ENCODE data around the gene GLIS1. TPM values are rescaled to one million over a fixed set of nuclear protein-coding genes. Genes with fewer than 3 reads are reported as not detected.

GLIS1 gene
- total and polyA plus RNA-seq, 2 experiments from 2014 or later = 0.13 to 1.3 TPM

- WGBS (ENCODE audit: low lambda C conversion rate, missing lambda C conversion rate) = 46% methylated on average over 4 of the region's 4 CpGs
- no peak for TF ChIP-seq EZH2phosphoT487 (IDR thresholded peaks at IDR 0.05; ENCODE audit: low read depth, severe bottlenecking, unreplicated experiment)
- no peak for TF ChIP-seq CTCF (IDR thresholded peaks at IDR 0.05; ENCODE audit: poor library complexity)
- TF ChIP-seq EZH2 (IDR thresholded peaks at IDR 0.05; ENCODE audit: borderline replicate concordance) = no peak
- no peaks in the 10 kb centered on the region for H4K20me1 ChIP-seq (ENCODE audit: insufficient read depth, poor library complexity, severe bottlenecking)
Observed at GRCh38 chr1:53657531-53657805, 81.5 kb downstream of the GLIS1 start.

GRCh38 chr1:53656747-53657530 lies 82.0 kb downstream of the GLIS1 start:
- Histone ChIP-seq H4K20me1 (ENCODE audit: insufficient read depth, poor library complexity, severe bottlenecking) (no peaks in the 10 kb centered on the region), H3K27me3 (no peaks in the 10 kb centered on the region), H3K4me3 (no peak overlapping the region), H3K4me1 (ENCODE audit: insufficient read depth) (peaks cover 10% of the 10 kb centered on the region), H3K27ac (no peak overlapping the region), H3K9me3 (ENCODE audit: low read depth) (no peaks in the 10 kb centered on the region), H3K36me3 (replicated peaks; ENCODE audit: insufficient read depth, low read depth) (no peaks in the 10 kb centered on the region), H3K79me2 (no peaks in the 10 kb centered on the region), H2AFZ (no peak overlapping the region), H3K9me2 (replicated peaks; ENCODE audit: insufficient read depth) (no peaks in the 10 kb centered on the region), H3K4me2 (no peak overlapping the region)
- no peak for TF ChIP-seq EZH2phosphoT487 (IDR thresholded peaks at IDR 0.05; ENCODE audit: low read depth, severe bottlenecking, unreplicated experiment)
- no peak for TF ChIP-seq EZH2 (IDR thresholded peaks at IDR 0.05; ENCODE audit: borderline replicate concordance)
- TF ChIP-seq CTCF (IDR thresholded peaks at IDR 0.05; ENCODE audit: poor library complexity) = no peak
- no peak for DNase-seq (ENCODE audit: low spot score)
- 79% methylated on average over 11 of the region's 11 CpGs for WGBS (ENCODE audit: low lambda C conversion rate, missing lambda C conversion rate)

More at GRCh38 chr1:53657531-53657805, 81.5 kb downstream of the GLIS1 start:
- H3K9me3 ChIP-seq (ENCODE audit: low read depth) = no peaks in the 10 kb centered on the region
- no peak for DNase-seq (ENCODE audit: low spot score)
- no peak overlapping the region for H3K27ac ChIP-seq
- H3K27me3 ChIP-seq = no peaks in the 10 kb centered on the region
- H3K9me2 ChIP-seq (replicated peaks; ENCODE audit: insufficient read depth) = no peaks in the 10 kb centered on the region
- H3K79me2 ChIP-seq = no peaks in the 10 kb centered on the region
- no peak overlapping the region for H2AFZ ChIP-seq
- no peaks in the 10 kb centered on the region for H3K36me3 ChIP-seq (replicated peaks; ENCODE audit: insufficient read depth, low read depth)
- peaks cover 10% of the 10 kb centered on the region for H3K4me1 ChIP-seq (ENCODE audit: insufficient read depth)
- no peak overlapping the region for H3K4me2 ChIP-seq
- no peak overlapping the region for H3K4me3 ChIP-seq

GRCh38 chr1:53655931-53656746 lies 82.8 kb downstream of the GLIS1 start:
- 49% methylated on average over 10 of the region's 10 CpGs for WGBS (ENCODE audit: low lambda C conversion rate, missing lambda C conversion rate)
- H3K9me2 ChIP-seq (replicated peaks; ENCODE audit: insufficient read depth) = no peaks in the 10 kb centered on the region
- no peaks in the 10 kb centered on the region for H3K9me3 ChIP-seq (ENCODE audit: low read depth)
- H3K27ac ChIP-seq = no peak overlapping the region
- H4K20me1 ChIP-seq (ENCODE audit: insufficient read depth, poor library complexity, severe bottlenecking) = no peaks in the 10 kb centered on the region
- H3K79me2 ChIP-seq = no peaks in the 10 kb centered on the region
- H3K27me3 ChIP-seq = no peaks in the 10 kb centered on the region
- TF ChIP-seq EZH2 (IDR thresholded peaks at IDR 0.05; ENCODE audit: borderline replicate concordance) (no peak), EZH2phosphoT487 (IDR thresholded peaks at IDR 0.05; ENCODE audit: low read depth, severe bottlenecking, unreplicated experiment) (peak; percentile 39)
- no peak overlapping the region for H3K4me2 ChIP-seq
- no peak for DNase-seq (ENCODE audit: low spot score)
- H3K4me1 ChIP-seq (ENCODE audit: insufficient read depth) = peaks cover 10% of the 10 kb centered on the region
- H2AFZ ChIP-seq = no peak overlapping the region
- no peak overlapping the region for H3K4me3 ChIP-seq
- H3K36me3 ChIP-seq (replicated peaks; ENCODE audit: insufficient read depth, low read depth) = no peaks in the 10 kb centered on the region
